GM06990 (cell line): ENCODE results near the gene ZNF148.

Experiments
- DNase-seq: peaks from one replicate; pipeline ENCODE4 v3.0.0-alpha.2; 2011; ENCODE audit not compliant: insufficient read length; ENCODE audit errors: extremely low read depth
- H3K27me3 ChIP-seq: replicated peaks from 2 replicates; pipeline ENCODE4 v1.6.0; 2011; ENCODE audit warnings: low read length; ENCODE audit not compliant: control insufficient read depth, insufficient read depth
- H3K36me3 ChIP-seq: 2 replicates; pipeline ENCODE4 v1.5.1; 2011; ENCODE audit warnings: low read length; ENCODE audit not compliant: control insufficient read depth, insufficient read depth
- H3K4me3 ChIP-seq: replicated peaks from 2 replicates; pipeline ENCODE4 v1.5.1; 2011; ENCODE audit warnings: low read depth, mild to moderate bottlenecking, control low read depth, low read length
- TF ChIP-seq, protein P1 (sequence below): IDR thresholded peaks from 2 replicates; pipeline ENCODE4 v1.5.1; 2011; ENCODE audit warnings: low read length, control low read depth, mild to moderate bottlenecking, inconsistent platforms; ENCODE audit not compliant: insufficient read depth, poor library complexity, severe bottlenecking

The ZNF148 gene

DNA sequence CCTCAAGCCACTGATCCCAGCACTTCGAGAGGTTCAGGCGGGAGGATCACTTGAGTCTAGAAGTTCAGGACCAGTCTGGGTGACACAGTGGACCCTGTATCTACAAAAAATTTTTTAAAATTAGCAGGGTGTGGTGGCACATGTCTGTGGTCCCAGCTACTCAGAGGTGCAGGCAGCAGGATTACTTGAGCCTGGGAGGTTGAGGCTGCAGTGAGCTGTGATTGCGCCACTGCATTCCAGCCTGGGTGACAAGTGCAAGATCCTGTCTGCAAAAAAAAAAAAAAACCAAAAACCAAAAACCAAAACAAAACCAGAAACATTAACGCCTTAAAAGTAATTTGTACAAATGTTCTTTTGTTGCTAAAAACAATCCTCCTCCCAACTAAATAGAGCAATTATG, 134.6 kb downstream of the ZNF148 start:
- DNase-seq: no peak
- Histone ChIP-seq H3K27me3 (no peaks in the 10 kb centered on the region), H3K4me3 (no peak overlapping the region), H3K36me3 (no peaks in the 10 kb centered on the region)
- TF ChIP-seq, protein P1, sequence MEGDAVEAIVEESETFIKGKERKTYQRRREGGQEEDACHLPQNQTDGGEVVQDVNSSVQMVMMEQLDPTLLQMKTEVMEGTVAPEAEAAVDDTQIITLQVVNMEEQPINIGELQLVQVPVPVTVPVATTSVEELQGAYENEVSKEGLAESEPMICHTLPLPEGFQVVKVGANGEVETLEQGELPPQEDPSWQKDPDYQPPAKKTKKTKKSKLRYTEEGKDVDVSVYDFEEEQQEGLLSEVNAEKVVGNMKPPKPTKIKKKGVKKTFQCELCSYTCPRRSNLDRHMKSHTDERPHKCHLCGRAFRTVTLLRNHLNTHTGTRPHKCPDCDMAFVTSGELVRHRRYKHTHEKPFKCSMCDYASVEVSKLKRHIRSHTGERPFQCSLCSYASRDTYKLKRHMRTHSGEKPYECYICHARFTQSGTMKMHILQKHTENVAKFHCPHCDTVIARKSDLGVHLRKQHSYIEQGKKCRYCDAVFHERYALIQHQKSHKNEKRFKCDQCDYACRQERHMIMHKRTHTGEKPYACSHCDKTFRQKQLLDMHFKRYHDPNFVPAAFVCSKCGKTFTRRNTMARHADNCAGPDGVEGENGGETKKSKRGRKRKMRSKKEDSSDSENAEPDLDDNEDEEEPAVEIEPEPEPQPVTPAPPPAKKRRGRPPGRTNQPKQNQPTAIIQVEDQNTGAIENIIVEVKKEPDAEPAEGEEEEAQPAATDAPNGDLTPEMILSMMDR: no peak

DNA sequence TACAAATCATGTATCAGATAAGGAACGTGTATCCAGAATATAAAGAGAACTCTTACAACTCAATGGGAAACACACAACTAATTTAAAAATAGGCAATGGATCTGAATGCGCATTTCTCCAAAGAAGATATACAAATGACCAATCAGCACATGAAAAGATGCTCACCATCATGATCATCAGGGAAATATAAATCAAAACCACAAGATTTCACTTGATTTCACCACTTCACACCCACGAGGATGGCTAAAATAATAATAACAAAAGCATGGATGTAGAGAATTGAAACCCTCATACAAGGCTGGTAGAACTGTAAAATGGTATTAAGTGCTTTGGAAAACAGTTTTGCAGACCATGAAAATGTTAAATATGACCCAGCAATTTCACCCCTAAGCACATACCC, 135.9 kb downstream of the ZNF148 start:
- no peaks in the 10 kb centered on the region for H3K36me3 ChIP-seq

DNA sequence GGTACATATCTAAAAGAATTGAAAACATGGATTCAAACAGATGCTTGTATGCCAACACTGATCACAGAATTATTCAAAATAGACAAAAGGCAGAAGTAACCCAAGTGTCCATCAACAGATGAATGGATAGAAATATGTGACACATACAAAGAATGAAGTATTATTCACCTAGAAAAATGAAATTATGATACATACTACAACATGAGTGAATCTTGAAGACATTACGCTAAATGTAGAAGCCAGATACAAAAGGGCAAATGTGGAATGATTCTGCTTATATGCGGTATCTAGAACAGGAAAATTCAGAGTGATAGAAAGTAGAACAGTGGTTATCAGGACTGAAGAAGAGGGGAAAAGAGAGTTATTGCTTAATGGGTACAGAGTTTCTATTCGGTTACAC, 136.4 kb downstream of the ZNF148 start:
- no peaks in the 10 kb centered on the region for H3K27me3 ChIP-seq
- no peaks in the 10 kb centered on the region for H3K36me3 ChIP-seq
- no peak overlapping the region for H3K4me3 ChIP-seq
- DNase-seq: no peak
- TF ChIP-seq, protein P1: no peak

More for the DNA sequence above, 135.9 kb downstream of the ZNF148 start:
- H3K27me3 ChIP-seq: no peaks in the 10 kb centered on the region
- DNase-seq: no peak
- H3K4me3 ChIP-seq: no peak overlapping the region
- TF ChIP-seq, protein P1: no peak

DNA sequence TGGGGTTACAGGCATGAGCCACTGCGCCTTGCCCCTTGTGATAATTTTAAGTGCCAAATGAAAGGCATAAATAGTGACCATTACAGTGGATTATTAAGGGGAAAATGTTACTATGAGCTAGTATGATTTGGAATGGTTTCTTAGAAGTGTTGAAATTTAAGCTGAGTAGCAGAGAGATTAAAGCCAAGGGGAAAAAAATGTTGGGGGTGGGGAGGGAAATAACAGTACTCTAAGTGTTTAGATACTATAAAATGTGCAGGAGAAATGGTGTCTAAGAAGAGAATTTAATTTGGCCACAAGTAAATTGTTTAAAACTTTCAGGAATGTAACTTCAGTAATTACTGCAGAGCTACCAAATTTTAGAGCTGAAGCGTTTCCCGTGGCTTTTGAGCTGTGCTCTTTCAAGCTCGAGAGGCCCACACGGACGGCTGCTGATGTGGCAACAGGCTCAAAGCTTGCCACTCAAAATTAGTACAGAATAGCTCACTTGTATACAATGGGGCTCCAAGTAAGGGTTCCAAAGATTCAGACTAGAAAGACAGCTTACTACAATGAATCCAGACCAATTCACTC, 138.7 kb downstream of the ZNF148 start:
- Histone ChIP-seq H3K27me3 (no peaks in the 10 kb centered on the region), H3K36me3 (peaks cover 2% of the 10 kb centered on the region), H3K4me3 (no peak overlapping the region)
- DNase-seq: no peak
- TF ChIP-seq, protein P1: no peak

DNA sequence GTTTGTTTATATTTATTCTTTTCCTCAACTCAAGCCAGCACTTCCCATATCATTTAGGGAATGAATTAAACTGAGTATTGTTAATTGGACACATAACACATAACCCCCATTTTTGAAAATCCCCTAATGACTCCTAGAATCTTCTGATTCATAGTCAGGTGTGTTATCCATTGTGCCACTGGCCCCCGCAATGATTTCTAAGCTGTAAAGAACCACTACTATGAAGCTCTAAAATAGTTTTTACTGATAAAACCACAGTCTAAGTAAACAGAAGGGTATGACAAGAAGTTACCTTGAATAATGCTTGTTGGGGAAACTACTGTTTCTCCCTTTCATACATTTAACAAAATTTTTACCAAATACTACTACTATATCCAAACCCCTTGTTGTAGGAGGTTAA, 140.3 kb downstream of the ZNF148 start:
- no peak for DNase-seq
- Histone ChIP-seq H3K36me3 (peaks cover 2% of the 10 kb centered on the region), H3K4me3 (no peak overlapping the region), H3K27me3 (no peaks in the 10 kb centered on the region)
- TF ChIP-seq, protein P1: no peak

GRCh38 chr3:125232401-125232800, 142.7 kb downstream of the ZNF148 start:
- DNase-seq: no peak
- H3K27me3 ChIP-seq: no peaks in the 10 kb centered on the region
- TF ChIP-seq, protein P1: no peak
- H3K36me3 ChIP-seq: peaks cover 2% of the 10 kb centered on the region
- no peak overlapping the region for H3K4me3 ChIP-seq
